Naive thymus-derived CD4-positive, alpha-beta T cell (primary cell): ENCODE measurements around the gene JUP. TPM values are rescaled to one million over a fixed set of nuclear protein-coding genes. Genes with fewer than 3 reads are reported as not detected.

Experiments
- ATAC-seq: fragments of 150-1000 bp; cut with Tn5 transposase; 2 replicates; pipeline ENCODE4 v1.10.0; 2021; ENCODE audit warnings: mild to moderate bottlenecking, moderate library complexity
- CTCF ChIA-PET: fragments of 350-600 bp; sonication (Branson Sonifier 250); formaldehyde crosslinking; loops from one replicate; lab custom pipeline; 2021; ENCODE audit warnings: antibody characterized with exemption; lab: Charles Lee
- POLR2A ChIA-PET: fragments of 350-600 bp; sonication (Branson Sonifier 250); formaldehyde crosslinking; loops from one replicate; lab custom pipeline; 2021; ENCODE audit warnings: antibody characterized with exemption, inconsistent platforms; lab: Charles Lee
- DNase-seq, 9 donors: peaks; one replicate each; pipeline versions ENCODE4 v3.0.0 to v3.0.0-alpha.2; 2020 to 2022; ENCODE audit warnings: mixed read lengths in 1 of 9
- H3K27ac ChIP-seq: one replicate; pipeline ENCODE4 v1.7.0; 2013; ENCODE audit warnings: mild to moderate bottlenecking, low read depth, low read length, moderate library complexity
- H3K27me3 ChIP-seq, 2 donors: one replicate each; pipeline ENCODE4 v1.7.0; 2013; ENCODE audit warnings: low read length in 2 of 2, mild to moderate bottlenecking in 2 of 2, moderate library complexity in 2 of 2; ENCODE audit not compliant: control insufficient read depth in 2 of 2, insufficient read depth in 2 of 2
- H3K36me3 ChIP-seq, 3 experiments: 1 replicate in 2 of 3; 2 replicates in 1 of 3; pipeline ENCODE4 v1.7.0; 2013; ENCODE audit warnings: low read length in 3 of 3, mild to moderate bottlenecking in 3 of 3, moderate library complexity in 1 of 3; ENCODE audit not compliant: insufficient read depth in 3 of 3, control insufficient read depth in 2 of 3
- H3K4me1 ChIP-seq, 2 donors: one replicate each; pipeline ENCODE4 v1.7.0; 2013; ENCODE audit warnings: low read length in 2 of 2, mild to moderate bottlenecking in 2 of 2, moderate library complexity in 1 of 2; ENCODE audit not compliant: control insufficient read depth in 2 of 2, insufficient read depth in 2 of 2
- H3K4me3 ChIP-seq: 2 replicates; pipeline ENCODE4 v1.7.0; 2013; ENCODE audit warnings: mild to moderate bottlenecking, low read length
- H3K9me3 ChIP-seq, 3 experiments: 1 replicate in 2 of 3; 2 replicates in 1 of 3; pipeline ENCODE4 v1.7.0; 2013; ENCODE audit warnings: low read length in 3 of 3; ENCODE audit not compliant: control insufficient read depth in 2 of 3
- H3K27ac Mint-ChIP-seq, 9 donors: one replicate each; pipeline ENCODE4 v1.8.0; 2020 to 2022; ENCODE audit warnings: mixed read lengths in 9 of 9, mild to moderate bottlenecking in 8 of 9, moderate library complexity in 5 of 9, inconsistent platforms in 2 of 9
- H3K27me3 Mint-ChIP-seq, 5 donors: one replicate each; pipeline ENCODE4 v1.8.0; 2021 to 2022; ENCODE audit warnings: mixed read lengths in 5 of 5, mild to moderate bottlenecking in 1 of 5
- H3K36me3 Mint-ChIP-seq, 5 donors: one replicate each; pipeline ENCODE4 v1.8.0; 2020 to 2022; ENCODE audit warnings: mixed read lengths in 5 of 5, mild to moderate bottlenecking in 3 of 5, inconsistent platforms in 1 of 5
- H3K4me1 Mint-ChIP-seq, 7 donors: one replicate each; pipeline ENCODE4 v1.8.0; 2020 to 2022; ENCODE audit warnings: mixed read lengths in 7 of 7, mild to moderate bottlenecking in 3 of 7, inconsistent platforms in 1 of 7
- H3K4me3 Mint-ChIP-seq, 10 donors: one replicate each; pipeline ENCODE4 v1.8.0; 2020 to 2022; ENCODE audit warnings: mild to moderate bottlenecking in 10 of 10, mixed read lengths in 10 of 10, moderate library complexity in 6 of 10, inconsistent platforms in 2 of 10
- H3K9me3 Mint-ChIP-seq, 11 donors: one replicate each; pipeline ENCODE4 v1.8.0; 2020 to 2022; ENCODE audit warnings: mixed read lengths in 11 of 11, mild to moderate bottlenecking in 4 of 11, inconsistent platforms in 1 of 11, moderate library complexity in 1 of 11
- intact Hi-C, 2 donors: fragments of 100-400 bp; cut with micrococcal nuclease; formaldehyde crosslinking; loops; one replicate each; pipeline ENCODE4 v1.15.1; 2023
- polyA plus RNA-seq, 2 donors: library from polyadenylated mRNA; unstranded; fragments of 300-500 nt; fragmentation: Illumina TruSeq; gene quantifications; one replicate each; pipeline ENCODE4 v1.2.3, GENCODE V29; 2021
- total RNA-seq, 6 experiments: library from RNA in 5 of 6; stranded (reverse) in 5 of 6; gene quantifications; 1 replicate in 5 of 6; 2 replicates in 1 of 6; pipeline ENCODE4 v1.2.3 and lab custom pipeline; 2021 to 2026

The JUP gene
- total and polyA plus RNA-seq, 7 experiments from 2014 or later = 0.19 to 8.2 (median 0.49) TPM

DNA sequence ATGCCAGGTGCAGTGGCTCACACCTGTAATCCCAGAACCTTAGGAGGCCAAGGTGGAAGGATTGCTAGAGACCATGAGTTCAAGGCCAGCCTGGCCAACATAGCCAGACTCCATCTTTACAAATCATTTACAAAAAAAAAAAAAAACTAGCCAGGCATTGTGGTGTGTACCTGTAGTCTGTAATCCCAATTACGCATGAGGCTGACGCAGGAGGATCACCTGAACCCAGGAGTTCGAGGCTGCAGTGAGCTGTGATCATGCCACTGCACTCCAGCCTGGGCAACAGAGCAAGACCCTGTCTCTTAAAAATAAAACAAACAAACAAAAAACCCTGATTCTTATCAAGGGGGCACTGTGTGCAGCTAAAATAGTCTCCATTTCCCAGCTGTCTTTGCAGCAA is 35.2 kb downstream of the JUP start:
- DNase-seq (no peak), ATAC-seq (no peak)
- Histone ChIP-seq H3K36me3 (no peaks in the 10 kb centered on the region), H3K4me3 (no peak overlapping the region), H3K9me3 (no peaks in the 10 kb centered on the region), H3K27me3 (no peaks in the 10 kb centered on the region), H3K4me1 (no peaks in the 10 kb centered on the region), H3K27ac (no peak overlapping the region)
- intact Hi-C loops = no loop called here
- no peaks in the 10 kb centered on the region for H3K4me1 Mint-ChIP-seq
- no peaks in the 10 kb centered on the region for H3K9me3 Mint-ChIP-seq
- peaks cover 0 to 7% (median 0%) of the 10 kb centered on the region in 5 donors for H3K27me3 Mint-ChIP-seq
- no peak overlapping the region for H3K27ac Mint-ChIP-seq
- ChIA-PET POLR2A (no interaction called here), CTCF (no interaction called here)
- H3K4me3 Mint-ChIP-seq = no peak overlapping the region
- no peaks in the 10 kb centered on the region for H3K36me3 Mint-ChIP-seq

DNA sequence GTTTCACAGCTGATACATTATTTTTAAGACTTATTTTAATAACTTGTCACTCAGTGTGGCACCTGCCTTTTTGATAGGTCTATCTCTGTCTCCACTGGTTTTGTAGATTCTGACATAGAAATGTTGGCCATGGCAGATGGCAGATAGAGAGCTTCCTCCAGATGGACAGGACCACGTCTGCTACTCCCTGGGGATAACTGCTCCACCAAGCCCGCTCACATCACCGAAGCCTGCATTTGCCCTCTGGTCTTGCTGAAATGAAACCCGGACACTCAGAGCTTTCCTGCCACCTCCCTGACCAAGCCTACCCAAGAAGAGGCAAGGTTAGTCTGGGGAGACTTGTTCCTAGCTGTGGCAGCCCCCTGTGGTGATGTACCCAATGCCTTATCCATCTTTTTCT is 35.6 kb downstream of the JUP start:
- Mint-ChIP-seq H3K27ac (peak overlapping the region in 1 of 9 donors; percentile 65), H3K27me3 (peaks cover 0 to 8% (median 0%) of the 10 kb centered on the region in 5 donors), H3K9me3 (no peaks in the 10 kb centered on the region), H3K36me3 (no peaks in the 10 kb centered on the region), H3K4me1 (no peaks in the 10 kb centered on the region), H3K4me3 (no peak overlapping the region)
- no peaks in the 10 kb centered on the region for H3K4me1 ChIP-seq
- no peak overlapping the region for H3K4me3 ChIP-seq
- intact Hi-C loops = no loop called here
- no peaks in the 10 kb centered on the region for H3K9me3 ChIP-seq
- ChIA-PET CTCF (no interaction called here), POLR2A (no interaction called here)
- H3K27ac ChIP-seq = no peak overlapping the region
- no peaks in the 10 kb centered on the region for H3K27me3 ChIP-seq
- DNase-seq = no peak
- no peaks in the 10 kb centered on the region for H3K36me3 ChIP-seq
- ATAC-seq = no peak

DNA sequence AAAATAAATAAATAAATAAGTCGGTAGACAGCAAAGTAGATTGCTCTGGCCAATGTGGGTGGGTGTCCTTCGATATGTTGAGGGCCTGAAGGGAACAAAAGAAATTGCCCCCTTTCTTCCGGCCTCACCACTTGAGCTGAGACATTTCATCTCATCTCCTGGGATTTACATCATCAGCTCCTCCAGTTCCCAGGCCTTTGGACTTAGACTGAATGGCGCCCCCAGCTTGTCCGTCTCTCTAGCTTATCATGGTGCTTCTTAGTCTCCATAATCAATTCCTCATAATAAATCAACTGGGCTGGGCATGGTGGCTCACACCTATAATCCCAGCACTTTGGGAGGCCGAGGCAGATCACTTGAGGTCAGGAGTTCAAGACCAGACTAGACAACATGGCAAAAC is 38.2 kb downstream of the JUP start:
- peaks cover 0 to 8% (median 0%) of the 10 kb centered on the region in 5 donors for H3K27me3 Mint-ChIP-seq
- H3K4me3 ChIP-seq = no peak overlapping the region
- H3K4me1 ChIP-seq = no peaks in the 10 kb centered on the region
- POLR2A ChIA-PET = no interaction called here
- DNase-seq (no peak), ATAC-seq (no peak)
- H3K27ac ChIP-seq = no peak overlapping the region
- H3K4me1 Mint-ChIP-seq = no peaks in the 10 kb centered on the region
- no peaks in the 10 kb centered on the region for H3K9me3 Mint-ChIP-seq
- intact Hi-C loops = no loop called here
- H3K36me3 Mint-ChIP-seq = no peaks in the 10 kb centered on the region
- H3K9me3 ChIP-seq = no peaks in the 10 kb centered on the region
- no peaks in the 10 kb centered on the region for H3K27me3 ChIP-seq
- H3K4me3 Mint-ChIP-seq = no peak overlapping the region
- CTCF ChIA-PET = no interaction called here
- H3K36me3 ChIP-seq = no peaks in the 10 kb centered on the region
- no peak overlapping the region for H3K27ac Mint-ChIP-seq

DNA sequence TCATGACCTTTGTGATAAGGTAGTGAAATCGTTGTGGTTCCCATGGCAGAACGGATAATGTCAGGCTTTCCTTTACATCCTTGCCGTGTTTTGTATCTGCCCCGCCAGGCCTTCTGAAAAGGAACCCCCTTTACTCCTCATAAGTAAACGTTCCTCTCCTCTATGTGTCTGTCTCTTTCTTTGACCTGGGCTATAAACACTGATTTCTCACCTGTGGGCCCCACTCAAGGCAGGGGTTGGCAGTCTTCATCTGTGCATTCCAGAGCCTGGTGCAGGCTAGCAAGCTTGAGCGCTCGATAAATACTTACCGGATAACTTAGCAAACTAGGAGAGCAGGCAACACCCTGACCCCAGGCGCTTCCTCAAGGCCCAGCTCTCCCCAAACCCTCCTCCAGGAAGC is 44.8 kb downstream of the JUP start:
- no peak for ATAC-seq
- intact Hi-C loops = no loop called here
- no peak for DNase-seq
- peaks cover 0 to 3% of the 10 kb centered on the region in 2 donors for H3K27me3 ChIP-seq
- ChIA-PET POLR2A (no interaction called here), CTCF (interaction anchor here (3.1 kb wide), 1 partner anchor 60 kb away, joined by 11 read pairs; no protein-coding TSS in a partner anchor)
- no peaks in the 10 kb centered on the region for H3K36me3 Mint-ChIP-seq
- H3K36me3 ChIP-seq = no peaks in the 10 kb centered on the region
- H3K4me3 ChIP-seq = no peak overlapping the region
- H3K4me3 Mint-ChIP-seq = no peak overlapping the region
- H3K27me3 Mint-ChIP-seq = peaks cover 12 to 17% (median 13%) of the 10 kb centered on the region in 5 donors
- no peaks in the 10 kb centered on the region for H3K9me3 Mint-ChIP-seq
- H3K4me1 Mint-ChIP-seq = peaks cover 0 to 10% (median 0%) of the 10 kb centered on the region in 7 donors
- H3K4me1 ChIP-seq = peaks cover 0 to 5% of the 10 kb centered on the region in 2 donors
- H3K9me3 ChIP-seq = no peaks in the 10 kb centered on the region
- no peak overlapping the region for H3K27ac ChIP-seq
- peak overlapping the region in 1 of 9 donors; percentile 80 for H3K27ac Mint-ChIP-seq

DNA sequence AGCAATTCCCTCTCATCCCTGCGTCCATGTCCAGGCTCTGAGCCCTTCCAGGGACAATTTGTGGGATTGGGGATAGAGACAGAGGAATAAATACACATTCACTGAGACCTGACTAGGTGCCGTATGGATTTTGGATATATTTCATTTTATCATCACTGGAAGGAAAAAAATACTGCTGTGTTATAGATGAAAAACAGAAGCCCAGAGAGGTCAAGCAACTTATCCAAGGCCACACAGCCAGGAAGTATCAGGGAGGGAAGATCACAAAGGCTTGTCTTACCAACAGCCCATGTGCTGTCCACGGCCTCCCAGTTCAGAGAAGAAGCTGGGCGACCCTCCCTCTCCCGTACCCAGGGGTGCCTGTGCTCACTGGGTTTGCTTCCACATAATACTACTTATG is 46.0 kb downstream of the JUP start:
- H3K4me1 Mint-ChIP-seq = peaks cover 0 to 10% (median 0%) of the 10 kb centered on the region in 7 donors
- DNase-seq = no peak
- ChIA-PET CTCF (interaction anchor here (0.8 to 3.1 kb wide), 3 partner anchors 39 to 61 kb away, joined by 3 to 11 read pairs (median 3); no protein-coding TSS in a partner anchor), POLR2A (no interaction called here)
- peaks cover 0 to 3% (median 0%) of the 10 kb centered on the region in 5 donors for H3K36me3 Mint-ChIP-seq
- Histone ChIP-seq H3K4me3 (no peak overlapping the region), H3K9me3 (no peaks in the 10 kb centered on the region), H3K36me3 (no peaks in the 10 kb centered on the region), H3K27me3 (peaks cover 3% of the 10 kb centered on the region in 2 donors), H3K27ac (no peak overlapping the region), H3K4me1 (peaks cover 0 to 5% of the 10 kb centered on the region in 2 donors)
- no peaks in the 10 kb centered on the region for H3K9me3 Mint-ChIP-seq
- H3K27me3 Mint-ChIP-seq = peaks cover 23 to 24% (median 24%) of the 10 kb centered on the region in 5 donors
- no peak for ATAC-seq
- intact Hi-C loops = no loop called here
- H3K4me3 Mint-ChIP-seq = no peak overlapping the region
- H3K27ac Mint-ChIP-seq = no peak overlapping the region

DNA sequence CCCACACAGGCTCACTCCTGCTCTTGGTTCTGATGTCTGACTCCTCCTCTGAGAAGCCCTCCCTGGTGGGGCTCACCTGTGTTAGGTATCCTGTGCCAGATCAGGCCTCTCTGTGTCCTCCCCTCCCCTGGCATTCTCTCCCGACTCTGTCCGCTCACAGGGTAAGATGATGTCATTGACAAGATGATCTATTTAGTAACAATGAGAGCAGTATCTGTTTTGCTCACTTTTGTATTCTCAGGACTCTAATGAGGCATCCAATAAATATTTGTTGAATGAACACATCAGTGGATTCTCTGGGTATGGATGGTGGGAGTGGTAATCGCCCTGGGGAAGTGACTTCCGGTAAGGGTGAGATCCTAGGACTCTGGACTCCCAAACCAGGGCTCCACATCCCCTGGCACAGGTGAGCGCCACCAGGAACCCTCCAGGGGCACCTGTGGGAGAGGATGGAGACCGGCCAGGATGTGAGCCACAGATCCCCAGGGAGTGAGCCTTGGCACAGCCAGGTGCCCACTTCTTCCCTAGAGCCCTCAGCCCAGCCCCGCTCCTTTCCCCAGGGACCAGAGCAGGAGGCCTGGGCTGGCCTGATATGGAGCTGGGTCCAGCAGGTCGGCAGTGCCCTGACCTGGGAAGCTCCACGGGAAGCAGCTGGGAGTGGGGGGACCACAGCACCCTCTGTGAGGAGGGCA is 46.7 kb downstream of the JUP start:
- Mint-ChIP-seq H3K36me3 (peaks cover 0 to 4% (median 0%) of the 10 kb centered on the region in 5 donors), H3K27ac (peak overlapping the region in 1 of 9 donors; percentile 57), H3K4me3 (no peak overlapping the region), H3K4me1 (peaks cover 2 to 12% (median 5%) of the 10 kb centered on the region in 7 donors), H3K9me3 (no peaks in the 10 kb centered on the region), H3K27me3 (peaks cover 28 to 31% (median 30%) of the 10 kb centered on the region in 5 donors)
- DNase-seq = no peak
- H3K4me1 ChIP-seq = peaks cover 0 to 6% of the 10 kb centered on the region in 2 donors
- no peaks in the 10 kb centered on the region for H3K36me3 ChIP-seq
- peaks cover 3 to 6% of the 10 kb centered on the region in 2 donors for H3K27me3 ChIP-seq
- no peak overlapping the region for H3K27ac ChIP-seq
- no peak for ATAC-seq
- CTCF ChIA-PET = interaction anchor here (0.8 to 3.1 kb wide), 3 partner anchors 40 to 61 kb away, joined by 3 to 11 read pairs (median 3); no protein-coding TSS in a partner anchor
- H3K9me3 ChIP-seq = no peaks in the 10 kb centered on the region
- POLR2A ChIA-PET = no interaction called here
- no peak overlapping the region for H3K4me3 ChIP-seq
- intact Hi-C loops = loop anchor here (2.0 to 10.0 kb wide), 3 partner anchors 71 to 227 kb away; partner anchors contain the start of genes CNP (in 2 of the 2), KLHL11 (in 1 of the 2) and P3H4 (in 1 of the 2)
